Nephron (organoid): ENCODE results near the gene ITPR3.

ENCODE experiments used
- H3K27ac Mint-ChIP-seq, 3 experiments: 2 replicates each; pipeline ENCODE4 v1.8.0; 2020; ENCODE audit warnings: mixed read lengths in 3 of 3, mild to moderate bottlenecking in 2 of 3, moderate library complexity in 1 of 3
- H3K27me3 Mint-ChIP-seq: 2 replicates; pipeline ENCODE4 v1.8.0; 2021; ENCODE audit warnings: low read depth, mild to moderate bottlenecking, moderate library complexity, mixed read lengths
- H3K36me3 Mint-ChIP-seq: 2 replicates; pipeline ENCODE4 v1.8.0; 2020; ENCODE audit warnings: low read depth, mixed read lengths
- H3K4me1 Mint-ChIP-seq: 2 replicates; pipeline ENCODE4 v1.8.0; 2020; ENCODE audit warnings: mixed read lengths
- H3K4me3 Mint-ChIP-seq, 3 experiments: 2 replicates each; pipeline ENCODE4 v1.8.0; 2020; ENCODE audit warnings: mild to moderate bottlenecking in 3 of 3, mixed read lengths in 3 of 3, moderate library complexity in 2 of 3
- H3K9me3 Mint-ChIP-seq: 2 replicates; pipeline ENCODE4 v1.8.0; 2020; ENCODE audit warnings: mixed read lengths
- TF ChIP-seq, protein P1 (sequence below), 3 experiments: fragments of 200-600 bp; sonication (generic); IDR thresholded peaks; one replicate each; pipeline ENCODE4 v1.5.0; 2021; ENCODE audit warnings: antibody characterized with exemption in 3 of 3; ENCODE audit not compliant: unreplicated experiment in 3 of 3

Gene ITPR3

DNA sequence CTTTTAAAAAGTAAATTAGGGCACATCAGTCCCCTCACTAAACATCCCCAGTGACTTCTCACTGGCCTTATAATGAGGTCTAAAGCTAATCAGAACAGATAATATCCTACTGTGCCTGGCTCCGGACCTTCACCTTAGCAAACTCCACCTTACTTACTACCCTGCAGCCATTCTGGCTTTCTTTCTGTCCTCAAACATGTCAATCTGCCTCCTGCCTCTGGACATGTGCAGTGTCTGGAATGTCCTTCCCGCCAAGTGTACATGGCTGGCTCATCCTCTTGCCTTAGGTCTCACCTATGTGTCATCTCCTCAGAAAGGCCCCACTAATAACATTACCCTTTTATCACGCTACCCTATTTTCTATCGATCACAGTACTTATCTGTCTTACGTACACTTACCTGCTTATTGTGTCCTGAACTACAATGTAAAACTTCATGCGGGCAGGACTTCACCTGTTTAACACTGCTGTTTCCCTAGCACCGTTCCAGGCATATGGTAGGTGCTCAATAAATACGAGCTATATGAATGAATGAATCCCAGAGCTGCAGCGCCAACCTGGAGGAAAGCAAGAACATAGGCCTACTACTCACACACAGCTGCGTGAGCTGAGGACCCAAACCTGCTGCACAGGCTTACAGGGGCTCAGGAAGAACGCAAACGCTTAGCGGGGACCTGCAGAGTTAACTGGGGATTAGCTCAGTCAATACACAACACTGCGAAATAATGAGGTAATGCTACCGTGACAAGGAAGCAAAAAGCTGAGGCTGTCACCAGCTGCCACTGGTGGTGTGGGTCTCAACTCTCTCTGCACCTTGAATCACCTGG, 89.4 kb downstream of the ITPR3 start:
- H3K27me3 Mint-ChIP-seq, result peaks cover 6% of the 10 kb centered on the region
- peaks cover 20% of the 10 kb centered on the region for H3K36me3 Mint-ChIP-seq

DNA sequence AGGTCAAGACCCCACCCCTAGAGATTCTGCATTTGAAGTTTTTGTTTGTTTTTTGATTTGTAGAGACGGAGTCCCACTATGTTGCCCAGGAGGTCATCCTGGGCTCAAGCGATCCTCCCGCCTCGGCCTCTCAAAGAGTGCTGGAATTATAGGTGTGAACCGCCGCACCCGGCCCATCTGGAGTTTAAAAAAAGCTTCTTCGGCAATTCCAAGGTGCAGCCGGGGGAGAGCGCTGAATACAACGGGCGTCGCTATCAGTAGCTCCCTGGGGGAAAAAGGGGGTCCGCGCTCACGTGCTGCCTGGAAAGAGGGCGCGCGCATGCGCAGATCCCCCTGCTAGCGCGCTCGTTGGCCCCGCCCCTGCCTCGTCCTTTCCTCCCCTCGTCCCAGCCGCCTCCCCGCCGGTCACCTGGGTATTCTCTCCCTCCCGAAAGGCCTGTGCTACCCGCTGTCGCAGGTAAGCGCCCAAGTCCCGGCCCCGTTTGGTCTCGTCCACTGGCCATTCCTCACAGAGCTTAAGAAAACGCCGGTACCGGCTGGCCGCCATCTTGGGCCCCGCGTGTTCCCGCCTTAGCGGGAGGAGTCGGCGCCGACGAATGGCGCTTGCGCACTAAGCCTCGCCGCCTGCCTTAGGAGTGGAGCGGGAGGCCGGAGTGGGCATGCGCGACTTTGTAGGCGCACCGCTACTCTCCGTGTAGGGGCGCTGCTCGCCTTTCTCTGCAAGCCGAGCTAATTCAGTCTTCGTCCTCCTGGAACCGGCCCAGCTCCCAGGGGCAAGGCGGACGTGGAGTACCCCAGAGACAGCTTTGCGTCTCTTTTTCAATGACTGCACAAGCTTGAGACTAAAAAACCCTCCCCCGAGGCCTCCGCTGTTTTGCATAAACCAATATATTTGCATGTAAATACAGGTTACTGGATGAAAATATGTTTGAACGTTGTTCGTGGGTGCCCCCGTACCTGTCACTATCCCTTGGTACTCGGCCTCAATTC, 90.3 kb downstream of the ITPR3 start, which contains the start of gene UQCC2:
TSS of gene UQCC2 (minus strand) at position 561 of the 990 bp plus-strand sequence. CDS start at position 547, 14 bp downstream.
- Mint-ChIP-seq H3K27ac (peak within 1 kb of the TSS; percentile 98 to 99 (median 98)), H3K4me1 (peaks cover 36% of the 10 kb centered on the region), H3K27me3 (peaks cover 6% of the 10 kb centered on the region), H3K4me3 (peak within 1 kb of the TSS; percentile 97 to 99 (median 99)), H3K9me3 (no peaks in the 10 kb centered on the region), H3K36me3 (peaks cover 17% of the 10 kb centered on the region)
- TF ChIP-seq, protein P1, sequence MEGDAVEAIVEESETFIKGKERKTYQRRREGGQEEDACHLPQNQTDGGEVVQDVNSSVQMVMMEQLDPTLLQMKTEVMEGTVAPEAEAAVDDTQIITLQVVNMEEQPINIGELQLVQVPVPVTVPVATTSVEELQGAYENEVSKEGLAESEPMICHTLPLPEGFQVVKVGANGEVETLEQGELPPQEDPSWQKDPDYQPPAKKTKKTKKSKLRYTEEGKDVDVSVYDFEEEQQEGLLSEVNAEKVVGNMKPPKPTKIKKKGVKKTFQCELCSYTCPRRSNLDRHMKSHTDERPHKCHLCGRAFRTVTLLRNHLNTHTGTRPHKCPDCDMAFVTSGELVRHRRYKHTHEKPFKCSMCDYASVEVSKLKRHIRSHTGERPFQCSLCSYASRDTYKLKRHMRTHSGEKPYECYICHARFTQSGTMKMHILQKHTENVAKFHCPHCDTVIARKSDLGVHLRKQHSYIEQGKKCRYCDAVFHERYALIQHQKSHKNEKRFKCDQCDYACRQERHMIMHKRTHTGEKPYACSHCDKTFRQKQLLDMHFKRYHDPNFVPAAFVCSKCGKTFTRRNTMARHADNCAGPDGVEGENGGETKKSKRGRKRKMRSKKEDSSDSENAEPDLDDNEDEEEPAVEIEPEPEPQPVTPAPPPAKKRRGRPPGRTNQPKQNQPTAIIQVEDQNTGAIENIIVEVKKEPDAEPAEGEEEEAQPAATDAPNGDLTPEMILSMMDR (IDR thresholded peaks at IDR 0.05; ENCODE audit: unreplicated experiment in 3 of 3), result peak; percentile 65 to 73 (median 70)

More for the DNA sequence above, 89.4 kb downstream of the ITPR3 start:
- Mint-ChIP-seq H3K4me3 (peak overlapping the region; percentile 97 to 99 (median 99)), H3K27ac (peak overlapping the region; percentile 98 to 99 (median 98)), H3K4me1 (peaks cover 44% of the 10 kb centered on the region), H3K9me3 (no peaks in the 10 kb centered on the region)
- TF ChIP-seq, protein P1 (IDR thresholded peaks at IDR 0.05; ENCODE audit: unreplicated experiment in 3 of 3), result no peak

DNA sequence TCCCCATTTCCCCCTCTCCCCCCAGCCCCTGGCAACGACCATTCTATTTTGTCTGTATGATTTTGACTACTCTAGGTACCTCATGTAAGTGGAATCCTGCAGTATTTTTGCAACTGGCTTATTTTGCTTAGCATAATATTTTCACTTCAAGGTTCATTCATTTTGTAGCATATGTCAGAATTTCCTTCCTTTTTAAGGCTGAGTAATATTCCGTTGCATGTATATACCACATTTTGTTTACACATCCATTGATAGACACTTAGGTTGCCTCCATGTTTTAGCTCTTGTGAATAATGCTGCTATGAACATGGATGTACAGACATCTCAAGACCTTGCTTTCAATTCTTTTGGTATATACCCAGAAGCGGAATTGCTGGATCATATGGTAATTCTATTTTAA, 91.8 kb downstream of the ITPR3 start:
- TF ChIP-seq, protein P1 (IDR thresholded peaks at IDR 0.05; ENCODE audit: unreplicated experiment in 3 of 3), result no peak
- Mint-ChIP-seq H3K27me3 (peaks cover 6% of the 10 kb centered on the region), H3K4me1 (peaks cover 38% of the 10 kb centered on the region), H3K27ac (no peak overlapping the region), H3K9me3 (no peaks in the 10 kb centered on the region), H3K4me3 (no peak overlapping the region), H3K36me3 (peaks cover 16% of the 10 kb centered on the region)

DNA sequence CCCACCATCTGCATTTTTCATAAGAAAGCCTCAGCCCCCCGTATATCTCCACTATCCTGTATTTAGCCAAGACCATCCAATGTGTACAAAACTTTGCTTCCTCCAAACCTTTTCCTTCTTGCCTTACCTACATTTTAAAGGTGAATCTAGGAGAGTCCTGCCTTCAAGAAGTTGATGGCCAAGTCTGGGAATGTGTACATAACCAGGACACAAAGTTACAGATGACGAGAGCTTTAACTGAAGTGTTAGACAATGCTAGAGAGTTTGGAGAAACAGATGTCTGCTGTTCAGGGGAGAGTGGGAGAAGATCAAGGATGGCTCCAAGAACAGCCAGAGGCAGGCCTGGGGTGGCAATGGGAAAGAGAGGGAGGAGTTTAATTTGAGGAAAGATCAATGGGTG, 92.7 kb downstream of the ITPR3 start:
- Mint-ChIP-seq H3K4me3 (no peak overlapping the region), H3K36me3 (peaks cover 16% of the 10 kb centered on the region), H3K27ac (no peak overlapping the region), H3K27me3 (peaks cover 6% of the 10 kb centered on the region), H3K9me3 (no peaks in the 10 kb centered on the region), H3K4me1 (peaks cover 44% of the 10 kb centered on the region)
- TF ChIP-seq, protein P1 (IDR thresholded peaks at IDR 0.05; ENCODE audit: unreplicated experiment in 3 of 3), result no peak

DNA sequence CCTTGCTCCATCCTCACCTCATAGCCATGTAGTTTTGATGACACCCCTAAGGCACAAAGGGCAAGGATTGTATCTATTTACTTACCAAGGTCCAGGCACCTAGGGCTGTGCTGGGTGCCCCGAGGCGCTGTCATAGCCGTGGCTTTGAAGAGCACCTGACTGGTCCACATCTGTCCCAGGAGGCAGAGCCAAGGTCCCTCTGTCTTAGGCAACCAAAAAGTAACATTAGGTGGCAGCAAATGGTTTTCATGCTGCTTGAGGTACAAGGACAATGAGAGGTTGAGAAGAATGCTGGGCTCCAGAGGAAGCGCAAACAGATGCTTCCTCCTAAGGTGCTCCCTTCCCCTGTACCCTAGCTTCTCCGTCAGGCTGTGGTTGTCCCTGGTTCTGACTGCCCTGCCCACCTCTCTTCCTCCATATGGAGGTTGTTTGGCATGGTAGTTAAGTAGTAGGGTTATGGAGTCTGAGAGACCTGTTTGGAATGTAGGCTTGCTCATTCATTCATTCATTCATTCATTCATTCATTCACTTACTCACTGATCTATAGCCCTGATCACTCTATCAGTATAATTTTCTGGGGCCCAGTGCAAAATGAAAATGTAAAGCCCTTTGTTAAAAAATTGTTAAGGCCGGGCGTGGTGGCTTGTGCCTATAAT, 93.4 kb downstream of the ITPR3 start:
- H3K4me1 Mint-ChIP-seq, result peaks cover 42% of the 10 kb centered on the region
- H3K36me3 Mint-ChIP-seq, result peaks cover 11% of the 10 kb centered on the region
- H3K27ac Mint-ChIP-seq, result no peak overlapping the region
- H3K4me3 Mint-ChIP-seq, result no peak overlapping the region
- no peaks in the 10 kb centered on the region for H3K9me3 Mint-ChIP-seq
- TF ChIP-seq, protein P1 (IDR thresholded peaks at IDR 0.05; ENCODE audit: unreplicated experiment in 3 of 3), result no peak
- H3K27me3 Mint-ChIP-seq, result peaks cover 10% of the 10 kb centered on the region
